Endothelial cell of umbilical vein (primary cell): ENCODE measurements around the gene HOXD8.

Experiments
- CTCF ChIP-seq, 2 donors: IDR thresholded peaks; 1 replicate in 1 of 2; 2 replicates in 1 of 2; pipeline ENCODE4 v1.5.1; 2011; ENCODE audit warnings: low read length in 2 of 2, mild to moderate bottlenecking in 2 of 2, moderate library complexity in 2 of 2, control low read depth in 1 of 2, inconsistent platforms in 1 of 2, low read depth in 1 of 2; ENCODE audit not compliant: insufficient read depth in 1 of 2; ENCODE audit errors: extremely low read depth in 1 of 2
- EZH2 ChIP-seq: IDR thresholded peaks from 2 replicates; pipeline ENCODE4 v1.6.1; 2012; ENCODE audit warnings: borderline replicate concordance, low read depth, mild to moderate bottlenecking, moderate library complexity, low read length, inconsistent platforms; ENCODE audit not compliant: severe bottlenecking
- FOS ChIP-seq: IDR thresholded peaks from 2 replicates; pipeline ENCODE4 v1.6.1; 2011; ENCODE audit warnings: mild to moderate bottlenecking, low read length, moderate library complexity, borderline replicate concordance; ENCODE audit not compliant: insufficient read depth
- GATA2 ChIP-seq: IDR thresholded peaks from 2 replicates; pipeline ENCODE4 v1.7.0; 2011; ENCODE audit warnings: low read depth, mild to moderate bottlenecking, moderate library complexity, mixed read lengths, low read length; ENCODE audit not compliant: insufficient read length, insufficient read depth
- MAX ChIP-seq: IDR thresholded peaks from 2 replicates; pipeline ENCODE4 v1.6.1; 2011; ENCODE audit not compliant: insufficient read depth, insufficient read length
- MYC ChIP-seq: IDR thresholded peaks from one replicate; pipeline ENCODE4 v1.6.1; 2011; ENCODE audit warnings: mild to moderate bottlenecking, low read depth, low read length
- POLR2A ChIP-seq: IDR thresholded peaks from 2 replicates; pipeline ENCODE4 v1.6.1; 2012; ENCODE audit warnings: low read depth, mild to moderate bottlenecking, control low read depth, low read length
- POLR2AphosphoS5 ChIP-seq: IDR thresholded peaks from 2 replicates; pipeline ENCODE4 v1.6.1; 2012; ENCODE audit warnings: low read depth, mild to moderate bottlenecking, control low read depth, low read length, moderate library complexity; ENCODE audit not compliant: insufficient read depth

DNA sequence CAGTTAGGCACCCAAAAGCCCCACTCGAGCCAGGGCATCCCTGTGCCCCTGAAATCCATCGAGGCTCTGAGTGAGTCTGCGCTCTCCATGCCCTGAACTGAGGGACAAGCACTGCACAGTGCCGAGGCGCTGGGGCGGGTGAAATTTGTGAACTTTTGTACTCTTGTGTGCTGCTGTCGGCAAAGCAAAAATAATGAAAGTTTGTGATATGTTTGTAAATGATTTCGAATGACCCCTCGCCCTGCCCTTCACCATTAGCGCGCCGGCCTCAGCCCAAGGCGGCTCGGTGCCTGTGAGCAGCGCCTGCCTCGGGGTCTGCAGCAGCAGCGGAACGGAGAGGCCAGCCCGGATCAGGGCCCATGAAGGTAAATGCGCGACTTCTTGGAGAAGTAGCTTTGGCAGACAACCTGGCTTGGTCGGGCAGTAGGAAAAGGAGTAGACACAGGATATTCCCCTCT is 20.0 kb downstream of the HOXD8 start:
- TF ChIP-seq CTCF (IDR thresholded peaks at IDR 0.05; ENCODE audit: extremely low read depth in 1 of 2, insufficient read depth in 1 of 2, low read depth in 1 of 2, low read length in 2 of 2) (no peak), POLR2A (no peak), MAX (no peak), GATA2 (no peak), POLR2AphosphoS5 (no peak), EZH2 (no peak), MYC (no peak), FOS (no peak)
